Hepatic stellate cell (primary cell): ENCODE data around the gene RALGAPA2.

Experiments used
- DNase-seq: peaks from one replicate; pipeline ENCODE4 v3.0.0; 2011; ENCODE audit warnings: low spot score

The RALGAPA2 gene

GRCh38 chr20:20430066-20430465, 282.4 kb downstream of the RALGAPA2 start:
- DNase-seq = no peak

- DNase-seq = no peak
Measured at GRCh38 chr20:20428067-20428466, 284.4 kb downstream of the RALGAPA2 start.

GRCh38 chr20:20427227-20427864, 285.1 kb downstream of the RALGAPA2 start:
- no peak for DNase-seq

- DNase-seq = no peak
Measured at GRCh38 chr20:20426655-20426907, 285.9 kb downstream of the RALGAPA2 start.

- no peak for DNase-seq
Measured at GRCh38 chr20:20425823-20426654, 286.4 kb downstream of the RALGAPA2 start.

GRCh38 chr20:20423117-20423516, 289.3 kb downstream of the RALGAPA2 start:
- no peak for DNase-seq

- DNase-seq = no peak
Measured at GRCh38 chr20:20417876-20418676, 294.4 kb downstream of the RALGAPA2 start.

- no peak for DNase-seq
Measured at GRCh38 chr20:20415321-20415720, 297.1 kb downstream of the RALGAPA2 start.

- DNase-seq = no peak
Measured at GRCh38 chr20:20414640-20415220, 297.7 kb downstream of the RALGAPA2 start.

GRCh38 chr20:20413810-20414281, 298.6 kb downstream of the RALGAPA2 start:
- no peak for DNase-seq

- DNase-seq = no peak
Measured at GRCh38 chr20:20412750-20413149, 299.7 kb downstream of the RALGAPA2 start.

- DNase-seq = no peak
Measured at GRCh38 chr20:20411836-20412235, 300.6 kb downstream of the RALGAPA2 start.

- DNase-seq = no peak
Measured at GRCh38 chr20:20411402-20411801, 301.0 kb downstream of the RALGAPA2 start.

GRCh38 chr20:20410678-20411077, 301.8 kb downstream of the RALGAPA2 start:
- no peak for DNase-seq

GRCh38 chr20:20409331-20409730, 303.1 kb downstream of the RALGAPA2 start:
- DNase-seq = no peak

GRCh38 chr20:20407891-20408805, 304.3 kb downstream of the RALGAPA2 start:
- DNase-seq = no peak

- DNase-seq = no peak
Measured at GRCh38 chr20:20406306-20406705, 306.1 kb downstream of the RALGAPA2 start.

- DNase-seq = no peak
Measured at GRCh38 chr20:20405623-20406022, 306.8 kb downstream of the RALGAPA2 start.

GRCh38 chr20:20404633-20405032, 307.8 kb downstream of the RALGAPA2 start:
- DNase-seq = no peak

GRCh38 chr20:20401991-20402390, 310.5 kb downstream of the RALGAPA2 start:
- DNase-seq = no peak
